ENCODE measurements around the gene CD8B2.
"Not testable (repeated sequence)": the region's sequence is repeated elsewhere in the genome, so short reads cannot be mapped to it uniquely, and the experiment has no call there.

The CD8B2 gene

GRCh38 chr2:106546391-106546990 lies 59.3 kb downstream of the CD8B2 start:
- no peak overlapping the region for H3K9ac ChIP-seq (ENCODE audit: low read depth in 1 of 2, low read length in 2 of 2)
- H3K27me3 ChIP-seq (ENCODE audit: control insufficient read depth in 1 of 2, insufficient read depth in 2 of 2, low read length in 2 of 2) = peaks cover 10 to 11% of the 10 kb centered on the region in 2 donors
- H3K36me3 ChIP-seq (ENCODE audit: control insufficient read depth in 1 of 2, insufficient read depth in 2 of 2, low read length in 2 of 2) = no peaks in the 10 kb centered on the region
- no peaks in the 10 kb centered on the region for H3K9me3 ChIP-seq (ENCODE audit: control insufficient read depth in 1 of 2, low read length in 2 of 2)
- no peak overlapping the region for H3K27ac ChIP-seq (ENCODE audit: low read depth, low read length)
- no peak overlapping the region for H3K4me3 ChIP-seq (ENCODE audit: low read depth in 1 of 2, low read length in 2 of 2)
- H3K4me1 ChIP-seq (ENCODE audit: control insufficient read depth in 1 of 2, insufficient read depth in 2 of 2, low read length in 2 of 2) = peaks cover 0 to 7% of the 10 kb centered on the region in 2 donors

GRCh38 chr2:106547164-106547903 lies 60.2 kb downstream of the CD8B2 start:
- Histone ChIP-seq H3K9me3 (ENCODE audit: control insufficient read depth in 1 of 2, low read length in 2 of 2) (no peaks in the 10 kb centered on the region), H3K4me3 (ENCODE audit: low read depth in 1 of 2, low read length in 2 of 2) (no peak overlapping the region), H3K27me3 (ENCODE audit: control insufficient read depth in 1 of 2, insufficient read depth in 2 of 2, low read length in 2 of 2) (peaks cover 7 to 11% of the 10 kb centered on the region in 2 donors), H3K27ac (ENCODE audit: low read depth, low read length) (no peak overlapping the region), H3K4me1 (ENCODE audit: control insufficient read depth in 1 of 2, insufficient read depth in 2 of 2, low read length in 2 of 2) (peaks cover 0 to 12% of the 10 kb centered on the region in 2 donors), H3K36me3 (ENCODE audit: control insufficient read depth in 1 of 2, insufficient read depth in 2 of 2, low read length in 2 of 2) (no peaks in the 10 kb centered on the region), H3K9ac (ENCODE audit: low read depth in 1 of 2, low read length in 2 of 2) (no peak overlapping the region)

- Histone ChIP-seq H3K4me1 (ENCODE audit: control insufficient read depth in 1 of 2, insufficient read depth in 2 of 2, low read length in 2 of 2) (peaks cover 0 to 7% of the 10 kb centered on the region in 2 donors), H3K27ac (ENCODE audit: low read depth, low read length) (no peak overlapping the region), H3K9me3 (ENCODE audit: control insufficient read depth in 1 of 2, low read length in 2 of 2) (no peaks in the 10 kb centered on the region)
These were observed 64.4 kb downstream of the CD8B2 start for GRCh38 chr2:106551417-106552130.

GRCh38 chr2:106552921-106553320 lies 65.8 kb downstream of the CD8B2 start:
- H3K9me3 ChIP-seq (ENCODE audit: control insufficient read depth in 1 of 2, low read length in 2 of 2) = no peaks in the 10 kb centered on the region
- peaks cover 0 to 7% of the 10 kb centered on the region in 2 donors for H3K4me1 ChIP-seq (ENCODE audit: control insufficient read depth in 1 of 2, insufficient read depth in 2 of 2, low read length in 2 of 2)
- no peak overlapping the region for H3K27ac ChIP-seq (ENCODE audit: low read depth, low read length)
- no peaks in the 10 kb centered on the region for H3K27me3 ChIP-seq (ENCODE audit: control insufficient read depth in 1 of 2, insufficient read depth in 2 of 2, low read length in 2 of 2)
- no peak overlapping the region for H3K9ac ChIP-seq (ENCODE audit: low read depth in 1 of 2, low read length in 2 of 2)
- H3K36me3 ChIP-seq (ENCODE audit: control insufficient read depth in 1 of 2, insufficient read depth in 2 of 2, low read length in 2 of 2) = no peaks in the 10 kb centered on the region
- no peak overlapping the region for H3K4me3 ChIP-seq (ENCODE audit: low read depth in 1 of 2, low read length in 2 of 2)

More at GRCh38 chr2:106551417-106552130, 64.4 kb downstream of the CD8B2 start:
- Histone ChIP-seq H3K9ac (ENCODE audit: low read depth in 1 of 2, low read length in 2 of 2) (no peak overlapping the region), H3K4me3 (ENCODE audit: low read depth in 1 of 2, low read length in 2 of 2) (no peak overlapping the region), H3K36me3 (ENCODE audit: control insufficient read depth in 1 of 2, insufficient read depth in 2 of 2, low read length in 2 of 2) (no peaks in the 10 kb centered on the region), H3K27me3 (ENCODE audit: control insufficient read depth in 1 of 2, insufficient read depth in 2 of 2, low read length in 2 of 2) (peaks cover 0 to 5% of the 10 kb centered on the region in 2 donors)

- Histone ChIP-seq H3K4me3 (ENCODE audit: low read depth in 1 of 2, low read length in 2 of 2) (no peak overlapping the region), H3K9me3 (ENCODE audit: control insufficient read depth in 1 of 2, low read length in 2 of 2) (no peaks in the 10 kb centered on the region), H3K36me3 (ENCODE audit: control insufficient read depth in 1 of 2, insufficient read depth in 2 of 2, low read length in 2 of 2) (no peaks in the 10 kb centered on the region), H3K27ac (ENCODE audit: low read depth, low read length) (no peak overlapping the region), H3K9ac (ENCODE audit: low read depth in 1 of 2, low read length in 2 of 2) (no peak overlapping the region), H3K4me1 (ENCODE audit: control insufficient read depth in 1 of 2, insufficient read depth in 2 of 2, low read length in 2 of 2) (peaks cover 0 to 7% of the 10 kb centered on the region in 2 donors), H3K27me3 (ENCODE audit: control insufficient read depth in 1 of 2, insufficient read depth in 2 of 2, low read length in 2 of 2) (no peaks in the 10 kb centered on the region)
These were observed 66.2 kb downstream of the CD8B2 start for GRCh38 chr2:106553321-106553720.

- H3K27ac ChIP-seq (ENCODE audit: low read depth, low read length) = no peak overlapping the region
- H3K9me3 ChIP-seq (ENCODE audit: control insufficient read depth in 1 of 2, low read length in 2 of 2) = no peaks in the 10 kb centered on the region
- H3K4me3 ChIP-seq (ENCODE audit: low read depth in 1 of 2, low read length in 2 of 2) = no peak overlapping the region
- no peaks in the 10 kb centered on the region for H3K27me3 ChIP-seq (ENCODE audit: control insufficient read depth in 1 of 2, insufficient read depth in 2 of 2, low read length in 2 of 2)
- no peaks in the 10 kb centered on the region for H3K36me3 ChIP-seq (ENCODE audit: control insufficient read depth in 1 of 2, insufficient read depth in 2 of 2, low read length in 2 of 2)
- H3K4me1 ChIP-seq (ENCODE audit: control insufficient read depth in 1 of 2, insufficient read depth in 2 of 2, low read length in 2 of 2) = peaks cover 0 to 7% of the 10 kb centered on the region in 2 donors
- H3K9ac ChIP-seq (ENCODE audit: low read depth in 1 of 2, low read length in 2 of 2) = no peak overlapping the region
These were observed 67.2 kb downstream of the CD8B2 start for GRCh38 chr2:106554411-106554810.

GRCh38 chr2:106555053-106555452 lies 67.9 kb downstream of the CD8B2 start:
- no peaks in the 10 kb centered on the region for H3K36me3 ChIP-seq (ENCODE audit: control insufficient read depth in 1 of 2, insufficient read depth in 2 of 2, low read length in 2 of 2)
- H3K4me3 ChIP-seq (ENCODE audit: low read depth in 1 of 2, low read length in 2 of 2) = no peak overlapping the region
- no peak overlapping the region for H3K27ac ChIP-seq (ENCODE audit: low read depth, low read length)
- no peaks in the 10 kb centered on the region for H3K27me3 ChIP-seq (ENCODE audit: control insufficient read depth in 1 of 2, insufficient read depth in 2 of 2, low read length in 2 of 2)
- no peak overlapping the region for H3K9ac ChIP-seq (ENCODE audit: low read depth in 1 of 2, low read length in 2 of 2)
- H3K9me3 ChIP-seq (ENCODE audit: control insufficient read depth in 1 of 2, low read length in 2 of 2) = no peaks in the 10 kb centered on the region
- peaks cover 0 to 7% of the 10 kb centered on the region in 2 donors for H3K4me1 ChIP-seq (ENCODE audit: control insufficient read depth in 1 of 2, insufficient read depth in 2 of 2, low read length in 2 of 2)

GRCh38 chr2:106559786-106560185 lies 72.6 kb downstream of the CD8B2 start:
- H3K36me3 ChIP-seq (ENCODE audit: control insufficient read depth in 1 of 2, insufficient read depth in 2 of 2, low read length in 2 of 2); H3K4me3 ChIP-seq (ENCODE audit: low read depth in 1 of 2, low read length in 2 of 2); H3K9ac ChIP-seq (ENCODE audit: low read depth in 1 of 2, low read length in 2 of 2); H3K27me3 ChIP-seq (ENCODE audit: control insufficient read depth in 1 of 2, insufficient read depth in 2 of 2, low read length in 2 of 2); H3K4me1 ChIP-seq (ENCODE audit: control insufficient read depth in 1 of 2, insufficient read depth in 2 of 2, low read length in 2 of 2); H3K9me3 ChIP-seq (ENCODE audit: control insufficient read depth in 1 of 2, low read length in 2 of 2); H3K27ac ChIP-seq (ENCODE audit: low read depth, low read length): not testable (repeated sequence)

- H3K4me1 ChIP-seq (ENCODE audit: control insufficient read depth in 1 of 2, insufficient read depth in 2 of 2, low read length in 2 of 2) = no peaks in the 10 kb centered on the region
- no peaks in the 10 kb centered on the region for H3K27me3 ChIP-seq (ENCODE audit: control insufficient read depth in 1 of 2, insufficient read depth in 2 of 2, low read length in 2 of 2)
- H3K9ac ChIP-seq (ENCODE audit: low read depth in 1 of 2, low read length in 2 of 2) = no peak overlapping the region
- H3K4me3 ChIP-seq (ENCODE audit: low read depth in 1 of 2, low read length in 2 of 2) = no peak overlapping the region
- H3K27ac ChIP-seq (ENCODE audit: low read depth, low read length) = no peak overlapping the region
- H3K36me3 ChIP-seq (ENCODE audit: control insufficient read depth in 1 of 2, insufficient read depth in 2 of 2, low read length in 2 of 2) = no peaks in the 10 kb centered on the region
- H3K9me3 ChIP-seq (ENCODE audit: control insufficient read depth in 1 of 2, low read length in 2 of 2) = no peaks in the 10 kb centered on the region
These were observed 73.6 kb downstream of the CD8B2 start for GRCh38 chr2:106560773-106561172.

GRCh38 chr2:106561356-106561755 lies 74.2 kb downstream of the CD8B2 start:
- H3K4me3 ChIP-seq (ENCODE audit: low read depth in 1 of 2, low read length in 2 of 2) = no peak overlapping the region
- no peak overlapping the region for H3K27ac ChIP-seq (ENCODE audit: low read depth, low read length)
- H3K36me3 ChIP-seq (ENCODE audit: control insufficient read depth in 1 of 2, insufficient read depth in 2 of 2, low read length in 2 of 2) = no peaks in the 10 kb centered on the region
- no peaks in the 10 kb centered on the region for H3K4me1 ChIP-seq (ENCODE audit: control insufficient read depth in 1 of 2, insufficient read depth in 2 of 2, low read length in 2 of 2)
- H3K9ac ChIP-seq (ENCODE audit: low read depth in 1 of 2, low read length in 2 of 2) = no peak overlapping the region
- H3K9me3 ChIP-seq (ENCODE audit: control insufficient read depth in 1 of 2, low read length in 2 of 2) = no peaks in the 10 kb centered on the region
- no peaks in the 10 kb centered on the region for H3K27me3 ChIP-seq (ENCODE audit: control insufficient read depth in 1 of 2, insufficient read depth in 2 of 2, low read length in 2 of 2)

Measured in duodenal mucosa (tissue), 2 donors.